GM19099 (cell line): ENCODE results near the gene GLIS2.

ENCODE experiments used
- POLR2A ChIP-seq: IDR thresholded peaks from 3 replicates; pipeline ENCODE4 v1.6.1; 2011; ENCODE audit warnings: low read depth; ENCODE audit not compliant: insufficient read length; ENCODE audit errors: extremely low read depth

Gene GLIS2

DNA sequence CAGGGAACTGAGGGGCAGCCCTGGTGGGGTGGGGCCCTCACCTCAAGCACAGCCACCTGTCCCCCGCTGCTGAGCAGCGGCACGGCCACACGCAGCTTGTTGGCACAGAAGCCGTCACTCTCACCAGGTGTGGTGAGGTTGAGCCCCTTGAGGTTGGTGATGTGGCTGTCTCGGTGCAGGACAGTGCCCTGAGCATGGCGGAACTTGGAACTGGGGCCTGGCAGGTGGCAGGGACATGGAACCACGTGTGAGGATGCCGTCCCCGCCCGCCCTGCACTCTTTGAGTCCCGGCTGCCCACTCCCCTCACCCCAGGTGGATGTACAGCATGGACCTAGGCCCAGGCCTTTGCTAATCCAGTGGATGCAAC lies 46.1 kb downstream of the GLIS2 start:
- no peak for TF ChIP-seq POLR2A

- no peak for TF ChIP-seq POLR2A
Observed at GRCh38 chr16:4362476-4363135, 46.7 kb downstream of the GLIS2 start.

DNA sequence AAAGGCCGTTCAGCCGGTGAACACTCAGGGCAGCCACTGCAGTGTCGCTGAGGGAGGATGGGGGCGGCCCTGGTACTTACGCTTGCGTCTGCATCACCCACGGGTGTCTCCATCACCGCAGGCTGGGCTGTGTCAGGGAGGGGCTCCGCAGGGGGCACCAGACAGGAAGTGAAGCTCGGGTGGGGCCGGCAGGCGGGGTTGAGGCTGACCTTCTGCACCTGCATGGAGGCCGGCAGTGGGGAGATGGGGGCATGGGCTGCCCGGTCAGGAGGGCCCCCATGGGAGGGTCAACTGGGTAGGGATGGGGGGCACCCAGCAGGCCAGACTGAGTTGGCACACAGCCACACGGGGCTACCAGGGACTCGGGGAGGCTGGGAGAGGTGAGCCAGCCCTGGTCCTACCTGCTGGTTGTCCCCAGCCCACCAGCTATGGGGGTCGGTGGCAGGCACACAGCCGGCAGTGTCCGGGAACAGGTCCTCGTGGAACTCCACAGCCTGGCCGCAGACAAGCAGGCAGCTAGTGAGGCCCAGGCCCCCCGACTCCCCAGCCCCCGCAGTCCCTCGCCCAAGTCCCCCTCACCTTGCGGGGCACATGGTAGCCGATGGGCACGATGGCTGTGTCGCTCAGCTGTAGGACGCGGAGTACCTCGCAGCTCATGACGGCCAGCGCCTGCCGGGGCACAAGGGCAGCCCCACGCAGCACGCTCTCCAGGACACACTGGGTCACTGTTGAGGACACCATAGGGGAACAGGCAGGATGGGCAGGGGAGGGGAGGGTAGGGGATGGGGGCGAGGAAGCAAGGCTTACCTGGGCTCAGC lies 48.5 kb downstream of the GLIS2 start:
- no peak for TF ChIP-seq POLR2A

DNA sequence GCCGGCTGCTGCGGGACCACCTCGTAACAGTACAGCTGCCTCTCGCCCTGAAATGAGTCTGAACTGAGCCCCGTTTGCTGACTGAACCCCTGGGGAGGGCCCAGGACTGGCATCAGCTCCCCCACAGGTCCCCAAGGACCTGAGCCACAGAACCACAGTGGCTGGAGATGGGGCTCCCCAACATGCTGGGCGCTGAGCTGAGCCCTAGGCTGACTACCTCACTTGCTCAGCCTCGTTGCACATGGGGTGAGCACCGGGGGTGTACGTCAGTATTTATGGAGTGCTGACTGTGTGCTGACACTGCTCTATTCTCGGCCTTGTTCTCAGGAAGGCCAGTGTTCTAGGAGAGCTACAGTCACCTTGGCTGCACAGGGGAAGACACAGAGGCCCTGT lies 49.1 kb downstream of the GLIS2 start:
- TF ChIP-seq POLR2A: no peak

- TF ChIP-seq POLR2A: no peak
Observed at GRCh38 chr16:4365615-4366014, 49.7 kb downstream of the GLIS2 start.

- TF ChIP-seq POLR2A: no peak
Observed at GRCh38 chr16:4366016-4366415, 50.1 kb downstream of the GLIS2 start.

DNA sequence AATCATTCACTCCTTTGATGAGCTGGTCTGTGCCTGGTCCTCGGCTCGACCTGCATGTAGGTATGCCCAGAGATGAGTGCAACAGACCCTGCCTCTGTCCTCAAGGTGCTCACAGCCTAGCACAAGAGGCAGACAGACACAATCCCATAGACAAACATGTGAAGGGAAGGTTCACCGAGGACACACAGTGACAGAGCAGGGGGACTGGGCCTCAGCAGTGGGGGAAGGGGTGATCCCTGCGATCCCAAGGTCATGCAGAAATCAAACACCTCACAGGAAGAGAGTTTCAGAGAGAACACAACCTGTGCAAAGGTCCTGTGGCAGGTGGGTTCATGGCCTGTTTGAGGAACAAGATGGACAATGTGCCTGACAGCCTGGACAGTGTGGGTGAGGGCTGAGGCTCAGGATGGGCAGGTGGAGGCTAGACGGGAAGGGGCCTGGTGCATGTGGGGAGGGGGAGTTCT lies 51.6 kb downstream of the GLIS2 start:
- TF ChIP-seq POLR2A: no peak

DNA sequence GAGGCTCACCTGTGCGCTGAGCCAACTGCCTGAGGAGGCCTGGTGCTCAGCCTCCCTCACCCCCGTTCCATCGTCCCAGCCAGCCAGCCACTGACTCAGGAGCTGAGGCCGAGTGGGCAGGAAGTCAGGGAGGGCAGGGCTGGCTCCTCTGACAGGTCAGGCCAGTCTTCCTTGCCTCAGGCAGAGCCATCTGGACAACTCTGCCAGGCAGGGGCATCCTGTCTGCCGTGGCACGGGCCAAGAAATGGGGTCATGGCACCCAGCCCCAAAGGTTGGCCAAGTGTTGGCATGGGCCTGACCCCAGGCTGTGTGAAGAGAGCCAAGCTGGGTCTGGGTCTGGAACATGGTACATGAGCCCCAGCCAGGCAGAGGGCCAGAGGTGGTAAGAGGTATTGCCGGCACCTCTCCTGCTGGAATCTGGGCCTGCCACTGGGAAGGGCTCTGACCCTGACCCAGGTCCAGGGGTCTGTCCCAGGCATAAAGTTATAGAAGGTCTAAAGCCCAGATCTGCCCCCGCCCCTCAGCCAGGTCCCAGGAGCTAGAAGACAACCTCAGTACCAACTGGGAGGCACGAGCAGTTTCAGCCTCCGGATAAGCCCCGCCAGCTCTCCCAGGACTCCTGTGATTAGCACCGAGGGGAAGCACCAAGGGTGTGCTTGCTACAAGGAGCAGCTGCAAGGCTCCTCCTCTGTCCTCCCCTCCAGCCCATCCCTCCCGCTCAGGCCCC lies 53.3 kb downstream of the GLIS2 start:
- no peak for TF ChIP-seq POLR2A

GRCh38 chr16:4370151-4370550 lies 54.3 kb downstream of the GLIS2 start:
- no peak for TF ChIP-seq POLR2A

GRCh38 chr16:4370570-4371356 lies 54.9 kb downstream of the GLIS2 start:
- TF ChIP-seq POLR2A: no peak

DNA sequence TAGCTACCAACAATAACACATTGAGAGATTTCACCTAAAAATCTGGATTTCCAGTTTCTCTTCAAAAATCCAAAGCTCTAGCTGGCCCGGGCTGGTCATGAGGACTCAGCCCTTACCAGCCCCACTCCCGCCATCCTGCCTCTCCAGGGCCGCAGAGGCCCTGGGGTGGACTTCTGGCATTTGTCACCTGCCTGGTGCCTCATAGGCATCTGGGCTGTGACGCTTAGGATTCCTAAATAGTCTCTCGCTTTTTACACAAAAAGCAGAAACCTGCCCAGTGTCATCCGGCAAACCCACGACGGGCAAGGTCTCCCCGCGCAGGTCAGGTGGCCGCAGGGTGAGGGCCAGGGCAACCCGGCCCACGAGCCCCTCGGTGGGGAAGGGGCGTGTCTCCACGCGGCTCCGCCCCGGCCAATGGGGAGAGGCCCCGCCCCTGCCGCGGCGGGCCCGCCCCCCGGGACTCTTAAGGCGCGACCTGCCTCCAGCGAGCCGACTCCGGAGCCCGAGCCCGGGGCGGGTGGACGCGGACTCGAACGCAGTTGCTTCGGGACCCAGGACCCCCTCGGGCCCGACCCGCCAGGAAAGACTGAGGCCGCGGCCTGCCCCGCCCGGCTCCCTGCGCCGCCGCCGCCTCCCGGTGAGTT lies 55.6 kb downstream of the GLIS2 start, which contains the start of gene VASN:
TSS of gene VASN (plus strand) at position 492 of the 644 bp plus-strand sequence. CDS start 9,030 bp downstream, outside the sequence.
- peak; percentile 58 for TF ChIP-seq POLR2A

DNA sequence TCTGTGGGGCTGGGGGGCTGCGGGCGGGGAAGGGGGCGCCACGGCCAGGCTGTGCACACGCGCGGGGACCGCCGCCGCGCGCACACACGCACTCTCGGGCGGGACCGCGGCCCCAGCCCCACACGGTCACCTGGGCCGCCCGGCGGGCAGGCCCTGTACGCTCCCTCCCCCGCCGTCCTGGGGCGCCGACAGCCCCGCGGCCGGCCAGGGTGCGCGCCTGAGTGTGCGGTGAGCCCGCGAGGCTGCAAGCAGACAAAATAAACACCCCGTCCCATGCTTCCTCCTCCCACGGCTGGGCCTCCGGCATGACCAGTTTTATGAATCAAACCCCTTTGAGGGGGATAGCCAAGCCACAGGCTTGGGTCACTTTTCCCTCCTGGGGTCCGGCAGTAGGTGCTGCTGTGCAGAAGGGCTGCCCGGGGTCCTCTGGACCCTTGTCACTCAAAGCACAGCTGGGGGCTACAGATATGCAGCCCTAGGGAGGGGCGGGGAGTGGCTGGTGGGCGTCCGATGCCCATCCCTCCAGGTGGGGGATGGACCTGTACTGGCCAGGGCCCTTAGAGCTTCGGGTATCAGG lies 56.2 kb downstream of the GLIS2 start:
- no peak for TF ChIP-seq POLR2A

GRCh38 chr16:4372578-4373355 lies 56.9 kb downstream of the GLIS2 start:
- TF ChIP-seq POLR2A: no peak
